HL-60 (cell line): ENCODE measurements around the gene FCRLA.

ENCODE experiments used
- DNase-seq, 2 experiments: peaks; one replicate each; pipeline ENCODE4 v3.0.0-alpha.2; 2010 to 2020; ENCODE audit warnings: low read depth in 1 of 2, low spot score in 1 of 2
- H3K27ac ChIP-seq: fragments of 250-450 bp; sonication (Bioruptor Pico); replicated peaks from 2 replicates; pipeline ENCODE4 v1.5.1; 2020; ENCODE audit warnings: mild to moderate bottlenecking, moderate library complexity
- H3K27me3 ChIP-seq: fragments of 250-450 bp; sonication (Bioruptor Pico); 2 replicates; pipeline ENCODE4 v1.5.1; 2021; ENCODE audit warnings: mild to moderate bottlenecking, moderate library complexity; ENCODE audit not compliant: insufficient read depth, poor library complexity, severe bottlenecking
- H3K4me3 ChIP-seq: replicated peaks from 2 replicates; pipeline ENCODE4 v1.5.1; 2011; ENCODE audit warnings: mild to moderate bottlenecking, control low read depth, low read length; ENCODE audit not compliant: insufficient read depth
- GABPA ChIP-seq: IDR thresholded peaks from 2 replicates; pipeline ENCODE4 v1.6.1; 2012; ENCODE audit warnings: low read depth
- POLR2AphosphoS5 ChIP-seq: IDR thresholded peaks from 2 replicates; pipeline ENCODE4 v1.6.1; 2012; ENCODE audit warnings: low read depth
- SPI1 ChIP-seq: IDR thresholded peaks from 2 replicates; pipeline ENCODE4 v1.6.1; 2012; ENCODE audit warnings: low read depth, mild to moderate bottlenecking, borderline replicate concordance
- TF ChIP-seq, protein P1 (sequence below): IDR thresholded peaks from one replicate; pipeline ENCODE4 v1.5.1; 2011; ENCODE audit warnings: low read length, control low read depth, inconsistent platforms; ENCODE audit not compliant: insufficient read depth
- TF ChIP-seq, protein P2 (sequence below): IDR thresholded peaks from 2 replicates; pipeline ENCODE4 v1.6.1; 2012; ENCODE audit warnings: low read depth; ENCODE audit not compliant: insufficient replicate concordance

FCRLA gene

DNA sequence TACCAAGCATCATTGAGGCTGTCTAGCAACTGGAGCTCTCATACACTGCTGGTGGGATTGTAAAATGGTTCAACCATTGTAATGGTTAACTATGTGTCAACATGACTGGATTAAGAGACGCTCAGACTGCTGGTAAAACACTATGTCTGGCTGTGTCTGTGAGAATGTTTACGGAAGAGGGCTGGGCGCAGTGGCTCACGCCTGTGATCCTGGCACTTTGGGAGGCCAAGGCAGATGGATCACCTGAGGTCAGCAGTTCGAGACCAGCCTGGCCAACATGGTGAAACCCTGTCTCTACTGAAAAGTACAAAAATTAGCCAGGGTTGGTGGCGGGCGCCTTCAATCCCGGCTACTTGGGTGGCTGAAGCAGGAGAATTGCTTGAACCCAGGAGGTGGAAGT, 4.8 kb upstream of the FCRLA start:
- H3K27ac ChIP-seq: no peak overlapping the region
- no peak overlapping the region for H3K4me3 ChIP-seq
- no peak for DNase-seq
- TF ChIP-seq, protein P1, sequence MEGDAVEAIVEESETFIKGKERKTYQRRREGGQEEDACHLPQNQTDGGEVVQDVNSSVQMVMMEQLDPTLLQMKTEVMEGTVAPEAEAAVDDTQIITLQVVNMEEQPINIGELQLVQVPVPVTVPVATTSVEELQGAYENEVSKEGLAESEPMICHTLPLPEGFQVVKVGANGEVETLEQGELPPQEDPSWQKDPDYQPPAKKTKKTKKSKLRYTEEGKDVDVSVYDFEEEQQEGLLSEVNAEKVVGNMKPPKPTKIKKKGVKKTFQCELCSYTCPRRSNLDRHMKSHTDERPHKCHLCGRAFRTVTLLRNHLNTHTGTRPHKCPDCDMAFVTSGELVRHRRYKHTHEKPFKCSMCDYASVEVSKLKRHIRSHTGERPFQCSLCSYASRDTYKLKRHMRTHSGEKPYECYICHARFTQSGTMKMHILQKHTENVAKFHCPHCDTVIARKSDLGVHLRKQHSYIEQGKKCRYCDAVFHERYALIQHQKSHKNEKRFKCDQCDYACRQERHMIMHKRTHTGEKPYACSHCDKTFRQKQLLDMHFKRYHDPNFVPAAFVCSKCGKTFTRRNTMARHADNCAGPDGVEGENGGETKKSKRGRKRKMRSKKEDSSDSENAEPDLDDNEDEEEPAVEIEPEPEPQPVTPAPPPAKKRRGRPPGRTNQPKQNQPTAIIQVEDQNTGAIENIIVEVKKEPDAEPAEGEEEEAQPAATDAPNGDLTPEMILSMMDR: no peak
- no peaks in the 10 kb centered on the region for H3K27me3 ChIP-seq

DNA sequence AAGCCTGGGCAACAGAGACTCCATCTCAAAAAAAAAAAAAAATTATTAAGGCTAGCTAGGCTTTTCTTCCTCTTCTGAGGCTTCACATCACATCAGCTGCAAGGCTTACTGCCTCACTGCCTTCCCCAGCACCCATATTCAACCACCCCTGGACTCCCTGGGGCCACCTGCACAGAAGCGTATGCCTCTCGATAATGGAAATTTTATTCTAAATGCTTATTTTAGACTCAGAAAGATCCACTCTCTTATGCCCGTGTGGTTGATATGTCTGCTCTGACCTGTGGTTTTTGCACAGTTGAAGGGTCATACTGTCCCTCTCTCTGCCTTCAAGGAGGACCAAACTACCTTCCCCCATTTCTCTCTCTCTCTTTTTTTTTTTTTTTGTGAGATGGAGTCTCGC, 1.5 kb upstream of the FCRLA start:
- Histone ChIP-seq H3K27ac (no peak overlapping the region), H3K27me3 (no peaks in the 10 kb centered on the region), H3K4me3 (no peak overlapping the region)
- no peak for DNase-seq
- TF ChIP-seq, protein P2, sequence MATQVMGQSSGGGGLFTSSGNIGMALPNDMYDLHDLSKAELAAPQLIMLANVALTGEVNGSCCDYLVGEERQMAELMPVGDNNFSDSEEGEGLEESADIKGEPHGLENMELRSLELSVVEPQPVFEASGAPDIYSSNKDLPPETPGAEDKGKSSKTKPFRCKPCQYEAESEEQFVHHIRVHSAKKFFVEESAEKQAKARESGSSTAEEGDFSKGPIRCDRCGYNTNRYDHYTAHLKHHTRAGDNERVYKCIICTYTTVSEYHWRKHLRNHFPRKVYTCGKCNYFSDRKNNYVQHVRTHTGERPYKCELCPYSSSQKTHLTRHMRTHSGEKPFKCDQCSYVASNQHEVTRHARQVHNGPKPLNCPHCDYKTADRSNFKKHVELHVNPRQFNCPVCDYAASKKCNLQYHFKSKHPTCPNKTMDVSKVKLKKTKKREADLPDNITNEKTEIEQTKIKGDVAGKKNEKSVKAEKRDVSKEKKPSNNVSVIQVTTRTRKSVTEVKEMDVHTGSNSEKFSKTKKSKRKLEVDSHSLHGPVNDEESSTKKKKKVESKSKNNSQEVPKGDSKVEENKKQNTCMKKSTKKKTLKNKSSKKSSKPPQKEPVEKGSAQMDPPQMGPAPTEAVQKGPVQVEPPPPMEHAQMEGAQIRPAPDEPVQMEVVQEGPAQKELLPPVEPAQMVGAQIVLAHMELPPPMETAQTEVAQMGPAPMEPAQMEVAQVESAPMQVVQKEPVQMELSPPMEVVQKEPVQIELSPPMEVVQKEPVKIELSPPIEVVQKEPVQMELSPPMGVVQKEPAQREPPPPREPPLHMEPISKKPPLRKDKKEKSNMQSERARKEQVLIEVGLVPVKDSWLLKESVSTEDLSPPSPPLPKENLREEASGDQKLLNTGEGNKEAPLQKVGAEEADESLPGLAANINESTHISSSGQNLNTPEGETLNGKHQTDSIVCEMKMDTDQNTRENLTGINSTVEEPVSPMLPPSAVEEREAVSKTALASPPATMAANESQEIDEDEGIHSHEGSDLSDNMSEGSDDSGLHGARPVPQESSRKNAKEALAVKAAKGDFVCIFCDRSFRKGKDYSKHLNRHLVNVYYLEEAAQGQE: no peak
- TF ChIP-seq, protein P1: no peak
- no peak for TF ChIP-seq POLR2AphosphoS5

DNA sequence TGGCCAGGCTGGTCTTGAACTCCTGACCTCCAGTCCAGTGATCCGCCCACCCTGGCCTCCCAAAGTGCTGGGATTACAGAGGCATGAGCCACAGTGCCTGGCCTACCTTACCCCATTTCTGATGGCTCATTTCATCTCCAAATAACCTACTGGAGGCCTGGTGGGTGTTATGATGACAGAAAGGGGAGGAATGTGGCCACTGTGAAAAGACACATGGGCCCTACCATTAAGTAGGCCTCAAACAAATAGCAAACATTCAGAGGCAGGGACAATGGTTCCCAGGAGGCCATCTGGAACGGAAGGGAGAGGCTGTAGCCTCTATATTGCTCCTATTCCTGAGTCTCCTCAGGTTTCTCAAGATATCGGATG, 932 bp upstream of the FCRLA start:
- H3K27me3 ChIP-seq: no peaks in the 10 kb centered on the region
- DNase-seq: no peak
- no peak overlapping the region for H3K27ac ChIP-seq
- no peak for TF ChIP-seq POLR2AphosphoS5
- no peak for TF ChIP-seq SPI1
- TF ChIP-seq, protein P1: no peak
- TF ChIP-seq, protein P2: no peak
- no peak for TF ChIP-seq GABPA
- no peak overlapping the region for H3K4me3 ChIP-seq

DNA sequence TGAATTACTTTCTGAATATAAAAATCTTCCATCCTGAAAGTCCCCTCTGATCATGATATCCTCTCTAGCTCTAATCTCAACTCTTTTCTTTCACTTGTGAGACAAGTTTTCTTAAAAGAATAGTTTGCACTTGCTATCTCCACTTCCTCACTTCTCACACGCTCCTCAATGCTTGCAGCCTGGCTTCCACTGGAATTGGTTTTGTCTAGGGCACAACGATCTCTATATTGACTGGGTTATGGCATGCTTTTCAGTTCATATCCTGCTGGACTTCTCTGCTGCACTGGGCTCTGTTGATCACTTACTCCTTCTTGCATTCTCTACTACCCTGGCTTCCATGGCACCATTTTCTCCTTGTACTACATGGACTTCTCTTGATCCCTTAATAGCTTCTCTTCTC, 474 bp downstream of the FCRLA start:
- Histone ChIP-seq H3K4me3 (no peak overlapping the region), H3K27me3 (no peaks in the 10 kb centered on the region), H3K27ac (no peak overlapping the region)
- no peak for DNase-seq
- TF ChIP-seq GABPA (no peak), SPI1 (no peak), POLR2AphosphoS5 (no peak)
- TF ChIP-seq, protein P2: no peak
- TF ChIP-seq, protein P1: no peak
